Stimulated activated CD4-positive, alpha-beta T cell treated with anti-CD3 and anti-CD28 coated beads, Interleukin-4, amount 100 ng/mL, for 24 hours (primary cell): ENCODE measurements around the gene CARMIL1.
"Not testable (repeated sequence)": the region's sequence is repeated elsewhere in the genome, so short reads cannot be mapped to it uniquely, and the experiment has no call there.

Source experiments
- DNase-seq: peaks from one replicate; pipeline ENCODE4 v3.0.0-alpha.2; 2020

The CARMIL1 gene

DNA sequence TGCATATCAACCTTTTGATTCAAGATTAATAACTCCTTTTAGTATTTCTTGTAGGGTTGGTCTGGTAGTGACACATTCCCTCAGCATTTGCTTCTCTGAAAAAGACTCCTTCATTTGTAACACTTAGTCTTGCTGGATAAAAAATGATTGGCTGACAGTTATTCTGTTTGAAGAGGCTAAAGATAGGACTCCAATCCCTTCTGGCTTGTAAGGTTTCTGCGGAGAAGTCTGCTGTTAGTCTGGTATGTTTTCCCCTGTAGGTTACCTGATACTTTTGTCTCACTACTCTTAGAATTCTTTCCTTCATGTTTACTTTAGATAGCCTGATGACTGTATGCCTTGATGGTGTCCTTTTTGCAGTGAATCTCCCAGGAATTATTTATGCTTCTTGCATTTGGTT, 96.0 kb downstream of the CARMIL1 start:
- no peak for DNase-seq

DNA sequence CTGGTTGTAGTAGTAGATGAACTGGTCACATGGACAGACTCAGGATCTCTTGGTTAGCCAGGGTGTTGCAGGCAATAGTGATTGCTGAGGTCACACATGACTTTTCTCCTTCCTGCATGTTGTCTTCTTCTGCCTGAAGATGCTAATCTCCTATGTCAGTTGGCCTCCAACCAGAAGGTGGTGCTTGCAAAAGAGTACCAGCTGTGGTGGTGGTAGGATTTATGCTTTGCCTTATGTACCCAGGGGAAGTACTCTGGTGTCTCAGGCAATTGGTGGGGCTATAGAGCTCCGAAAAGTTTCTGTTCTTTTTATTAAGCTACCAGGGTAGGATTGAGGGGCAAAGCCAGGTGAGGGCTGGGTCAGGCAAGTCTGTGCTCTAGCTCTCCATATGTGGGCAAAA, 98.5 kb downstream of the CARMIL1 start:
- DNase-seq: no peak

DNA sequence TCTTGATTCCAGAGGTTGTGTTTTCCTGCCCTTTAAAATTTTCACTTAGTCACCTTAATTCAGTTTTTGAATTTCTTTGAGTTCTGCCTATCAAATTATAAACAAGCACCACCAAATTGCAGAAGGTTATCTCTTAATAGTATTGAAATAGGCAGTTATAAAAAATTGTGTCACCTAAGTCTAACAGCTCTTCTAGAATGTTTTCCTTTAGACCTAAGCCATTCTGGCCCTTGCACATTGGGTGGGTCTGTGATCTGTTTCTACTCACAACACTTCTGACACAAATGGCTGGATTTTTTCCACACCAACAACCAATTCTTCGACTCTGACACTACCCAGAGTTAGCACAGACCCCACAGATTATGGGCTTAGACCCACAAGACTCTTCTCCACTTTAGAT, 101.9 kb downstream of the CARMIL1 start:
- no peak for DNase-seq

DNA sequence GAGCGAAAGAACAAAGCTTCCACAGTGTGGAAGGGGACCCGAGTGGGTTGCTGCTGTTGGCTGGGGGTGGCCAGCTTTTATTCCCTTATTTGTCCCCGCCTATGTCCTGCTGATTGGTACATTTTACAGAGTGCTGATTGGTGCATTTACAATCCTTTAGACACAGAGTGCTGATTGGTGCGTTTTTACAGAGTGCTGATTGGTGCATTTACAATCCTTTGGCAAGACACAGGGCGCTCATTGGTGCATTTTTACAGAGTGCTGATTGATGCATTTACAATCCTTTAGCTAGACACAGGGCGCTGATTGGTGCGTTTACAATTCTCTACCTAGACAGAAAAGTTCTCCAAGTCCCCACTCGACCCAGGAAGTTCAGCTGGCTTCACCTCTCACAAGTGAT, 103.3 kb downstream of the CARMIL1 start:
- not testable (repeated sequence) for DNase-seq

DNA sequence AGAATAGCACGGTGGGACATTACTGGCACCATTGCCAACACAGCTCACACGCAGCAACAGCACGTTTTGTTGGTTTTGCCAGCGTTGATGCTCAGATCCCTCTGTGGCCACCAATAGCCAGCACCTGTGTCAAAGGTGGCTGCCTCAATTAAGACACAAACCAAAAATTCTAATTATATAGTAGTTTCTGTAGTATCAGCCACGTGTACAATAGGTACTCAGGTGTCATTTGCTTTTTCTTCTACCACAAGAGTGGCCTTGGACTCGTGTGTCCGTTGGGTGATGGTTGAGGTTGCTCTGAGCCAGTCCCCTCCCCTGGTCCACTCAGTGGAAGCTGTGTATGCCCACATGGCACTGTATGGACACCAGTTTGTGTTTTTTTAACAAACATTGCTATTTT, 105.1 kb downstream of the CARMIL1 start:
- no peak for DNase-seq

DNA sequence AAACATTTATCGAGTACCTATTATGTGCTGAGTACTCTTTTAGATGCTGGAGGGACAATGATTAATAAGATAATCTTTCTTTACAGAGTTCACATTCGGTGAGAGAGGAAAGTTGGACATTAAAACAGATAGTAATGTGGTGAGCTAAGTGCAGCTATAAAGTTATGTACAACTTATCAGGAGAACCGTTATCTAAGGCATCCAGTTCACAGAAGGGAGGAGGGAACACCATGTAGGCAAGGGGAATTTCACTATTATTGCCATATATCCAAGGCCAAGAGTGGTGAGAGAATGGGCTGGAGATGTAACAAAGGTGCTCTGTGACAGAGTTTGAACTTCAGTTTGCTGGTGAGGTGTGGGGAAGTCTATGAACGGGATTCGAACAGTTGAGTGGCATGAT, 105.8 kb downstream of the CARMIL1 start:
- DNase-seq: no peak

DNA sequence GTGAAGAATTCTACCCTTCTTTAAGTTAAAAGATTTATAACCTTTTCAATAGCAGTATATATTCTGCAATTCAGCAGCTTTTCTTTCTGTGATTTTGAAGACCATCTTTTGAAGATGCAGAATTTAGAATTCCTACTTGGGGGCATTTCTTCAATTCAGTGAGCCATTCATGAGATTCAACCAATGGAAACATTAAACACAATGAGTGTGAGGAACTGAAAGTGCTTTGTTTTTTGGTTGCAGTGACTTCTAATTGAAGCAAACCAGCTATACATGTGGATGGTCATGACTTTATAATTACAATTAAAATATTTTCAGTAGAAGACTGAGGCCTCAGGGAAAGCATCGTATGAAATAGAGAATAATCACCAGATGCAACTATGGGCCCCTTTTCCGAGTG, 108.3 kb downstream of the CARMIL1 start:
- no peak for DNase-seq

DNA sequence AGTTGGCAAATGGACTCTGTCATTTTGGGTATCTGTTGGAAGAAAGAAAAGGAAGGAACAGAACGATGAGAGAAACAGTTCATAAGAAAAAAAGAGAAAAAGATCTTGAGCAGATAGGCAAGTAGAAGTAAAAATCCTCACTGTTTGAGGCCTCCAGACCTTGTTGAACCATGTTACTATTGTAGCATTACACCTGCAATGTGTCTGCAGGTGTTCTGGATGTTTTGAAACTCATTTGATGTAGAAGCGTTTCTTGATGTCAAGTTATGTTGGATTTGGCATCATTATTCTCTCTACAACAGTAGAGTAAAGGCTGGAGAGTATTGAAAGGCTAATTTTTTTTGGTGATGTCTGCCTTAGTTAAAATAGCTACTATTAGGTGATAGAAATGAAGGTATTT, 108.7 kb downstream of the CARMIL1 start:
- DNase-seq: no peak

DNA sequence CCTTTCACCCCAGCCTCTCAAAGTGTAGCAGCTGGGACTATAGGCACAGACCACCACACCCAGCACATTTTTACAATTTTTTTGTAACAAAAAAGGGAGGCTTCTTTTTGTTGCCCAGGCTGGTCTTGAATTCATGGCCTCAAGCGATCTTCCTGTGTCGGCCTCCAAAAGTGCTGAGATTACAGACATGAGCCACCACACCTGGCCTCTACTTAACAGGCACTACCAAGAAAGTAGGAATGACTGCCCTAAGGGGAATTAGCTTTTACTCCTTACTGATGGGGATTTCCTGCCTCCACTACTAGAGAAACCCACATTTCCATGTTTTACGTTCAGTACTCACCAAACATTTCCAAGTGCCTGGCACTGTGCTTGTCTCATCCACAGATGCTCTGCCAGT, 109.6 kb downstream of the CARMIL1 start:
- DNase-seq: no peak

DNA sequence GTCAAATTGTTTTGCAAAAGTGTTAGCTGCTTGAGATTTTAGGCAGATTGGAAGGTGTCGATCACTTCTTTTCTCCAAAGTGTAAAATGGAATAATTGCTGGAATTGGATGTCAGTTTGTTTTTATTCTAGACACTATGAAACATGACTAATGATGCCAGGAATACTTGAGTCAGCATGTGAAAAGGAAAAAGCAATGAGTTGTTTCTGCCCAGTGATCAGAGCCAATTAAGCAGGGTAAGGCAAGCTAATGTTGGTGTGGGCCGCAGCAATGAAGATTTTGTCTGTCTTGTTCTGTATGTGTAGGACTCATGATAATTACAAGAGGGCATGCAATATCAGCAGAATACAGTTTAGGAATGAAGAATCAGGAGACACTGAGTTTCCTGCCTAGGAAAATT, 110.3 kb downstream of the CARMIL1 start:
- DNase-seq: no peak

DNA sequence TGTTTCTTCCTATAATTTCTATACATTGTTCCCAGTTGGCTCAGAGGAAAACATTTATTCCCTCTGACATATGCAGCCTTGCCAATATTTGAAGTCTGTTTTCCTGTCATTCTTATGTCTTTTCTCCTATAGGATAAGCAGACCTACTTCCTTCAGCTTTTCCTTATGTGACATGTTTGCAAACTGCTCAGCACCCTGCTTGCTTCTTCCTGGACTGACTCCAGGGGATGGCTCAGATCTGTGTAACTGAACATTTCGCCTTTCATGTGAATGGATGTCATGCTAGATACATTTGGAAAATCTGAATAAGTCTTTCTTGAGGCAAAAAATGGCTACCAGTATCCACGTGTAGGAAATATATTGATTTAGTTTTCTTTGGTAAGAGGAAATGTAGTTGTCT, 113.2 kb downstream of the CARMIL1 start:
- DNase-seq: no peak

DNA sequence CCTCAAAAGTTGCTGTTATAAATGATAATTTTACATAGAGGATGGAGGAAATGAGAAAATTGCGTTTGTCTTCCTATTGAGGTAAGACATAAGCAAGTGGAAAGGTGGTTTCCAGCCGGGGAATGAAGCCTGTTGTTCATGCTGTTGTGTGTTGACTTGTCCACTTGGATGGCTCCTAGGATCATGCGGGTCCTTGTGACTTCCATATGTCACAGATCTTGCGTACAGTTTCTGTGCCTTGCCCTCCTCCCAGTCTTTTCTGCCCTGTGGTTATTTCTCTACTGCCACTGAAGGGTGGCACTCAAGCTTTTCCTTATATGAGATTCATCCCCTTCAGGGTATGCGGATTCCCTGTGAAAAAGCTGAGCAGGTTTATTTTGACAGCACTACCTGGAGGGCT, 116.6 kb downstream of the CARMIL1 start:
- no peak for DNase-seq

DNA sequence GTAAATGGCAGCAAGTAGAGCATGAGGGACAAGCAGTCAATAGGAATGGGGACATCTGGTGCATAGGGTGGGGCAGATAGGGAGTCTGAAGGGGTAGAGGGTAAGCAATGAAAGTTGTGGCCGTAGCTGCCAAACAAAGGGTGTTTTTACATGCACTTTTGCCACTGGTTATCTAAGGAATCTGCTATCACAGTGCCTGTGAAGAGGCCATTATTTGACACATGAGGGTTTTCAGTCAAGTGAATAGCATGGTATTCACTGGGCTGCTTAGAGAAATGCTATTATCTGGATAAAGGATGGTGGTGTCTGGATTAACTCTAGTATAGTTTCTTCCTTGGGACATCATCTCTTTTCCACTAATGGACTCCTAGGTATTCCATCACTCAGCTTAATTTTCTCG, 118.2 kb downstream of the CARMIL1 start:
- DNase-seq: no peak

DNA sequence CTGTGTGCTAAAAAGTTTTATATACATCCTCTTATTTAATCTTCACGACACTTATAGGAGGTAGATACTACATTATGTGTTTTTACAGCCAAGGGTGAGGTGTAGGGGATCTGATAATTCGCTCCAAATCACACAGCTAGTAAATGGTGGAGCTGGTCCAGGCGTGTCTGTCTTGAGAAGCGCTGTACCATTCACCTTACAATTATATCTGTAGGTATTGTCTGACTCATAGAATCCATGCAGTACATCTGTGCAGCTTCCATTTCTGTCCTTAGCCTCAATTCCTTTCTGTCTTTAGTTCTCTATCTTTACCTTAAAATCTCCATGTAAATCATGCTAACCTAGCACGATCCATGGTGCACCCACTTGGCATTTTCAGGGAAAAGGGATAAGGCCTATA, 120.7 kb downstream of the CARMIL1 start:
- no peak for DNase-seq

DNA sequence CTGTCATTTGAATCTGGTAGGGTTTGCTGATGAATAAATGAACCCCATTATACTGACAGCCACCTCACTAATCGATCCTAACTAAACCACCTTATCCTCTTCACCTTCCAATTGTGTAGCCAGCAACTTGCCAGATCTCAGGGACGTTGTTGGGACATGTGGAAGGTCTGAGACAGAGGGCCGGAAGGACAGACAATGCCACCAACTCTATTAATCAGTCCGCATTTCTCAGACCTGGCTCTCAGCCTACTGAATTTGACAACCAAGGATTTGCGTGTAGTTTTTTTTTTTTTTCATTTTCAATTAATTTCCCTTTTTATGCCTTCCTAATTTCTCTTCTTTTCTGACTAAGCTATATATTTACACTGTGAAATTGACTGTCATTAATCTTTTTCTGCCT, 122.5 kb downstream of the CARMIL1 start:
- DNase-seq: no peak

DNA sequence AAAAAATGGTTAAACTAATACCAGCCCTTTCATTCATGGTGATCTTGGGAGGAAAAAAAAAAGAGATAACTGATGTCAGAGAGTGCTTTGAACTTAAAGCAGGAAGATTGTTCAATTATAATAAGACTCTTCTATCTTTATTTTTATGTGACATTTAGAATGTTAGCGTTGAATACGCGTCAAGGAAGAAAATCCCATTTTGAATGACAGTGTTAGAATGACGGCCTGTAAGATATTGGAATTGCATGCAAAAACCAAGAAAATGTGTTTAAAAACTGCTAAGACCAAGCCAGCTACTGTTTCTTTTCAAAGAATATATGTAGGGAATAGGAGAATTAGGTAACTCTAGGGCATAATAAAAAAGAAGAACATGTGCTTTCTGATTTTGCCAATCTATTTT, 123.0 kb downstream of the CARMIL1 start:
- DNase-seq: no peak

DNA sequence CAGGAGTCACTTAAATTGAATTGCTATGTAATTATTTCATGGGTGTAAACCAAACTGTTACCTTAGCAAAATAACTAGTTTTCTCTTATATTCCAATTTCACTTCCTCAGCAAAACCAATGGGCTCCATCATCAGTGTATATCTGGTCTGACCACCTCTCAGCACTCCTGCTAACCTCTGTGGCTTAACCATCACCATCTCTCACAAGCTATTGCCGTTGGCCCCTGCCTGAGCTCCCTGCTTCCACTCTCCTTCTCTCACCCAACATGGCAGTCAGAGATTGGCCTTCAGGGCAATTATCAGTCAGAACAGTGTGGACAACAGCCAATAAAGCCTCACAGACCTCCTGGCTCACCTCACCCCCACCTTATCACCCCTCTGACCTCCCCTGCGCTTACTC, 124.0 kb downstream of the CARMIL1 start:
- DNase-seq: no peak

DNA sequence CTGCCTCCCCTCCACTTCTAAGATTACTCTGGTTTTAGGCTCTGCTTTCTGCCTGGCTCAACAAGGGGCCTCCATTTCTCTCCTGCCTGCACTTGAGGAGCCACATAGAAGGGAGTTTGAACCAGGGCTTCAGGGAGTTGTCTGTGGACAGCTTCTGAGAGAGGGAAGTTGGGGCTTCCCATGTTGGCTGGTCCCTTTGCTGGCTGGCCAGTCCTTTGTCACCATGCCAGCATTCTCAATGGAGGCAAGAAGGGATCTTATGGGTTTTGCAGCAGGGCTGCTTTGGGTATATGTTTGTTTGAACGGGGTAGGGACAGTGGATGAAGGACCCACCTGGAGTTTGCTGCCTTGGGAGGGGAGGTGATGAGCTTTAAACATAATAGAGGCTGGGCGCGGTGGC, 124.9 kb downstream of the CARMIL1 start:
- DNase-seq: no peak

DNA sequence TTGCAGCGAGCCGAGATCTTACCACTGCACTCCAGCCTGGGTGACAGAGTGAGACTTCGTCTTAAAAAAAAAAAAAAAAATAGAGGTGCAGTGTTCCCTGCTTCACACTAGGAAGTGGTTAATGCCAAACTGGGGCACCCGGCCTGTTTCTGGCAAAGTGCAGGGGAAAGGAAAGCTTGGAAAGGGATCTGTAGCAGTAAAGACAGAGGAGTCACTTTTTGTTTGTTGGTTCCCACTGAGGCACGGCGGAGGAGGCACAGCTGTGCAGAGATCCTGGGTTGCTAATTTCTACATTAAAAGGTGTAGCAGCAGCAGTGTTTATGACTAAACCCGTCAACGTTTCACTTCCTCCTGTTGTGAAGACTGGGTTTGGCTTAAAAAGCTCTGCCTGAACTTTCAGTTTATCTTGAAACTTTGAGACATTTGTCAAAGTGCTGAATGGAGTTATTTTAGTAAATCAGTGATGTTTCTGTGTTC, 125.6 kb downstream of the CARMIL1 start:
- DNase-seq: peak; percentile 20

DNA sequence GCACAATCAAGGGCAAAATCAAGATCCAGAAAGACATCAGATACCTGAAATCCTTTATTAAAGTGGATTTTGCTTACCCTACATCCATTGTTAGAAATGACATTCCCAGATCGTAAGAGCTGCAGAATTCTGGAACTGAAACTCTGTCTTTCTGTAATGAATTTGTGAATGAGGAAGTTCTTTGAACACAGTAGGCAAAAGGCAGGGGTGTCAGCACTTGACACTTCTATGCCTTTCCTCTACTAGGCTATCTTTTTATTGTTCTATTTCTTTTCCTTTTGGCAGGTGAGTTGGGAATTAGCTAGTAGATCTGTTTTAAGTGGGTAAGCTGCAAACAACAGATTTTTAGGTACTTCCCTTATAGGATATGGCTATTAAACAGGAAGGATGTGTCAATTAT, 126.3 kb downstream of the CARMIL1 start:
- no peak for DNase-seq

DNA sequence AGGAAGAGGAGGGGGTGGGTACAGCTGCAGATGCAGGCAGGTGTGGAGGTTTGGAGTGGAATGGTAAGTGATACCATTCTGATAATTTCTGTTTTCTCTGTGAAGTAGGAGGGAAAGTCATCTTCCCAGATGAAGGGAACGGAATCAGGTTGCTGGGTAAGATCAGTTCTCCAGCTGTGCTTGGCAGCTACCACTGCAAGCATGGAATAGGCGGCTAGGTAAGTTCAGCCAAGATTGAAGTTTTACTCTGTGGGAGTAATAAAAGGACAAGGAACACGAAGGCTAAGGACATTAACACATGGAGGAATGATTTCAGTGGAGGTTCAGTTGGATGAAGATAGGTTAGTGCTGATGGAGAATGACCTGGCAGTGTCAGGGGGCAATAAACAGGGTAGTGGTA, 128.3 kb downstream of the CARMIL1 start:
- DNase-seq: no peak

DNA sequence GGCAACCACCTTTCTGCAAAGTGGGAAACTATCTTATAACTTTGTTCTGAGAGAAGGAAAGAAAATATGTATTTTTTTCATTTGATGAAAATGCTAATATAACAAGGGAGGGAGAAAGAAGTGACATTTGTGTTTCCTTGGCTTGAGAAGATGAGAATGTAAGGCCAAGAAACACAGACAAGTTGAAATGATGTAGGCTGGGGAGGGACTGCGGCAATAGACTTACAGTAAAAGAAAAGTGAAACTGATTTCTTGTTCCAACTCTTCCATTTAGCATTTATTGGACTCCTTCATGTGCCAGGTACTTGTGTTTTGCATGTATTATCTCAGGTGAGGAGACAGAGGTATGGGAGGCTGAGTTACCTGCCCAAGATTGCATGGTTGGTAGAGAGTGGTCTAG, 130.9 kb downstream of the CARMIL1 start:
- no peak for DNase-seq

DNA sequence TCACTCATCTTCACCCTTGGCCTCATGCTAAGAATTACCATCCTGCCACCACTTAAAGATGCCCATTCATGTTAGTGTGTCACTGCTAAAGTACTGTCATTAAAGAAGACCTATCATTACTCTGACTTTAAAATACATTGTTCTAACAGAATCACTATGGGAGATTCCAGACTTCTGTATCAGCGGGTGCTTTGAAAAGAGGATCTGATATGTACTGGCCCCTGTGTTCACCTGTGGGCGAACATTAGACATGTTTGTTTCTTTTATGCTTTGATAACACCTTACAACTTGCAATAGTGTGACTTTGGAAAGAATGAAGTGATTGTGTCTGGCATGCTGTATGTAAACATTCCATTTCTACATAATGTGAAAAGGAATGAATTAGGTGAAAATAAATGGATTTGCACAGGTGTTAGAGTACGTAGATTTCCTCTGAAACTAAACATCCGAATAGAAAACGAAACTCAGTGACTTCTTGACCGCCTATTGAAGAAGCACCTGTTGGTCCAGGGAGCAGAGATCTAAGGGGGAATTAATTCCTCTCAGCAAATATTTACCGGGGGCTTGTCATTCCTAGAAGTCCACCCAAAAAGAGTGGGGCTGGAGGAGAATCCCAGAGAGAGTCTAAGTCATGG, 132.3 kb downstream of the CARMIL1 start:
- no peak for DNase-seq

DNA sequence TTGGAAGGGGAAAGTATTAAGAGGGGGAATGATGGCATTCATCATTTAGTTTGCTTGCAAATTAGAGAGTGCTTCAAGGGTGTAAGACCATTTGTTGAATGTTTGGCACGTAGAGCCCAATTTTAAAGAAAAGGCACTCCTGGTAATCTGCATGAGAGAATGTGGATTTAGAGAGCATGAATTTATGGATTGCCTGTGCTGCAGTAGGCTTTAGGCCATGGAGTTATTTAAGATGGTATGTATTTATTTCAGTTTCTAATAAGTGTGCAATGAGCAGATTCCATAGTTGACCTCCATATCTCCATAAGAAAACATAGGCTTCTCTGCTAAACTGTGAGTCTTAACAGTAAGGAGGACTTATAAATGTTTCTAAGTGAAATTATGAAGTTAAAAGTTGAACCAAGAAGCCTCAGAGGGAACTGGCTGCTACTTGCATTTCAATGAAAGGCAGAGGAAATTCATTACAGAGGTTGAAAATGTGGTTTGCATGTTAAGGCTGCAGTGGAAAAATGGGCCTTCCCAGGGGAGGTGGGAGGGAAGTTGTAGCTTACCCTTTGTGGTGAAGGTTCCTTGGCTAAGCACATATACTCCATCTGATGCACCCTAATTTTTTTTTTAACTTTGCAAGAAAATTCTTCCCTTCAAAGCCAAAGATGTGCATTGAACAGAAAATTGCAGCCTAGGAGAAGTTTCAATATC, 134.2 kb downstream of the CARMIL1 start:
- DNase-seq: no peak

DNA sequence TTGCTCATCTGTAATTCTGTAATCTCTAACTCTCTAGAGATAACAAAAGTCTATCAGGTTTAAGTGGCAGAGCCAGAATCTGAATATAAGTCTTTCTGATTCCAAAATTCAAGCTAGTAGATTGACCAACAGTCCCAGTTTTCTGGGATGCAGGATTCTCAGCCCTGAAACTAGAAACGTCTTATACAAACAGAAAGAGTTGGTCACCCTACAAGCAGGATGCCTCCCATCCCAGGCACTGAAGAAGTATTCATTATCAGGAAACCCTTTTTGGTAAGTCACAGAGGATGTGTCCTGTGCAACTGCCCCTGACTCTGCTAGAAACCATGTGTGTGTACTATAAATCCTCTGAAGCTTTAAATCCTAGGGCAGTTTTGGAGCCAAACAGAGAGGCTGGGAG, 135.0 kb downstream of the CARMIL1 start:
- no peak for DNase-seq
